H1 (cell line): ENCODE results near the gene AFF1. TPM values are rescaled to one million over a fixed set of nuclear protein-coding genes. Genes with fewer than 3 reads are reported as not detected.

Experiments used
- CTCF ChIA-PET: fragments of 300-600 bp; sonication (Branson Sonifier 250); formaldehyde crosslinking; loops from one replicate; lab custom pipeline; 2021; ENCODE audit not compliant: partially characterized antibody; lab: Charles Lee
- POLR2A ChIA-PET: fragments of 300-600 bp; sonication (Branson Sonifier 250); formaldehyde crosslinking; loops from one replicate; lab custom pipeline; 2021; ENCODE audit warnings: inconsistent platforms; ENCODE audit not compliant: partially characterized antibody; lab: Charles Lee
- DNase-seq, 2 experiments: peaks; one replicate each; pipeline versions ENCODE4 v3.0.0 to v3.0.0-alpha.2; 2010 to 2022; ENCODE audit warnings: low spot score in 2 of 2, low read depth in 1 of 2, mixed read lengths in 1 of 2
- FAIRE-seq: peaks from 2 replicates; lab custom pipeline; 2011; peaks lifted over from hg19 to GRCh38; lab: Jason Lieb, UNC
- H2AFZ ChIP-seq: 2 replicates; pipeline ENCODE4 v1.8.1; 2012; ENCODE audit warnings: low read length, inconsistent platforms
- H2AK5ac ChIP-seq: 2 replicates; pipeline ENCODE4 v1.6.1; 2013; ENCODE audit warnings: low read depth, low read length
- H2BK120ac ChIP-seq: replicated peaks from 2 replicates; pipeline ENCODE3; 2013; ENCODE audit warnings: low read depth, low read length, inconsistent platforms
- H2BK12ac ChIP-seq: 2 replicates; pipeline ENCODE4 v1.6.1; 2013; ENCODE audit warnings: low read depth, low read length
- H2BK15ac ChIP-seq: 2 replicates; pipeline ENCODE4 v1.6.1; 2013; ENCODE audit warnings: low read length
- H2BK20ac ChIP-seq: 2 replicates; pipeline ENCODE4 v1.6.1; 2013; ENCODE audit warnings: low read length
- H2BK5ac ChIP-seq: 2 replicates; pipeline ENCODE4 v1.6.1; 2013; ENCODE audit warnings: low read depth, low read length
- H3K14ac ChIP-seq: 2 replicates; pipeline ENCODE4 v1.6.1; 2013; ENCODE audit warnings: inconsistent platforms; ENCODE audit not compliant: insufficient read length
- H3K18ac ChIP-seq: 2 replicates; pipeline ENCODE4 v1.6.1; 2013; ENCODE audit warnings: low read length; ENCODE audit errors: extremely low read depth
- H3K23ac ChIP-seq: 2 replicates; pipeline ENCODE4 v1.6.1; 2013; ENCODE audit warnings: inconsistent platforms; ENCODE audit not compliant: insufficient read length
- H3K23me2 ChIP-seq: 2 replicates; pipeline ENCODE4 v1.6.1; 2013; ENCODE audit warnings: low read depth, low read length
- H3K27ac ChIP-seq: 2 replicates; pipeline ENCODE4 v1.6.1; 2011; ENCODE audit warnings: low read depth, low read length, inconsistent platforms
- H3K27me3 ChIP-seq, 4 experiments: replicated peaks in 1 of 4; 1 replicate in 1 of 4; 2 replicates in 3 of 4; pipeline versions ENCODE4 v1.6.1 to v1.8.1; 2011 to 2013; ENCODE audit warnings: low read length in 3 of 4, mild to moderate bottlenecking in 3 of 4, inconsistent platforms in 2 of 4, mixed read lengths in 2 of 4, moderate library complexity in 1 of 4; ENCODE audit not compliant: control insufficient read depth in 3 of 4, insufficient read depth in 3 of 4; ENCODE audit errors: extremely low read depth in 1 of 4
- H3K36me3 ChIP-seq, 4 experiments: 2 replicates each; pipeline versions ENCODE4 v1.6.1 to v1.8.1; 2011 to 2013; ENCODE audit warnings: mild to moderate bottlenecking in 4 of 4, low read length in 3 of 4, moderate library complexity in 2 of 4, control low read depth in 1 of 4, inconsistent platforms in 1 of 4; ENCODE audit not compliant: insufficient read depth in 4 of 4, control insufficient read depth in 2 of 4
- H3K4ac ChIP-seq: replicated peaks from 2 replicates; pipeline ENCODE3; 2013; ENCODE audit warnings: low read length, low read depth, mixed read lengths, inconsistent platforms; ENCODE audit not compliant: insufficient read length
- H3K4me1 ChIP-seq, 4 experiments: replicated peaks in 1 of 4; 1 replicate in 1 of 4; 2 replicates in 3 of 4; pipeline versions ENCODE4 v1.6.1 to v1.8.1; 2011 to 2013; ENCODE audit warnings: low read length in 3 of 4, inconsistent platforms in 2 of 4, mixed read lengths in 1 of 4; ENCODE audit not compliant: insufficient read depth in 4 of 4, control insufficient read depth in 3 of 4
- H3K4me2 ChIP-seq, 2 experiments: 2 replicates each; pipeline versions ENCODE4 v1.6.1 to v1.8.1; 2011 to 2013; ENCODE audit warnings: low read depth in 2 of 2, low read length in 2 of 2, control low read depth in 1 of 2, inconsistent platforms in 1 of 2, mild to moderate bottlenecking in 1 of 2; ENCODE audit not compliant: insufficient read depth in 1 of 2
- H3K4me3 ChIP-seq, 4 experiments: fragments of 200-600, 300-600 bp in 1 of 4; sonication (generic), shearing (Covaris generic), sonication (Bioruptor Twin) in 1 of 4; 2 replicates each; pipeline versions ENCODE4 v1.5.1 to v1.8.1; 2011 to 2016; ENCODE audit warnings: low read length in 4 of 4, low read depth in 3 of 4, control low read depth in 2 of 4, inconsistent platforms in 2 of 4, mild to moderate bottlenecking in 2 of 4, mixed read lengths in 1 of 4, moderate library complexity in 1 of 4; ENCODE audit not compliant: insufficient read depth in 2 of 4; ENCODE audit errors: extremely low read depth in 1 of 4
- H3K56ac ChIP-seq: replicated peaks from 2 replicates; pipeline ENCODE3; 2013; ENCODE audit warnings: low read depth, mild to moderate bottlenecking, mixed read lengths, low read length, inconsistent platforms; ENCODE audit not compliant: insufficient read length
- H3K79me1 ChIP-seq: 2 replicates; pipeline ENCODE4 v1.6.1; 2013; ENCODE audit warnings: low read depth, low read length, control low read depth
- H3K79me2 ChIP-seq, 2 experiments: 2 replicates each; pipeline versions ENCODE4 v1.6.1 to v1.8.1; 2012 to 2013; ENCODE audit warnings: low read length in 2 of 2, mild to moderate bottlenecking in 2 of 2, inconsistent platforms in 1 of 2; ENCODE audit not compliant: insufficient read depth in 2 of 2, control insufficient read depth in 1 of 2
- H3K9ac ChIP-seq, 4 experiments: replicated peaks in 1 of 4; 1 replicate in 1 of 4; 2 replicates in 3 of 4; pipeline versions ENCODE4 v1.6.1 to v1.8.1; 2011 to 2013; ENCODE audit warnings: low read depth in 3 of 4, low read length in 3 of 4, control low read depth in 2 of 4, mild to moderate bottlenecking in 2 of 4, moderate library complexity in 2 of 4, inconsistent platforms in 1 of 4; ENCODE audit errors: extremely low read depth in 1 of 4
- H3K9me3 ChIP-seq, 2 experiments: 2 replicates each; pipeline versions ENCODE4 v1.6.1 to v1.8.1; 2012 to 2013; ENCODE audit warnings: mild to moderate bottlenecking in 2 of 2, moderate library complexity in 2 of 2, control low read depth in 1 of 2, inconsistent platforms in 1 of 2, low read depth in 1 of 2, low read length in 1 of 2, mixed read lengths in 1 of 2; ENCODE audit not compliant: insufficient read depth in 2 of 2
- H4K20me1 ChIP-seq, 2 experiments: replicated peaks in 1 of 2; 2 replicates each; pipeline versions ENCODE3 to v1.8.1; 2011 to 2013; ENCODE audit warnings: inconsistent platforms in 2 of 2, low read length in 2 of 2, mild to moderate bottlenecking in 1 of 2; ENCODE audit not compliant: insufficient read depth in 2 of 2, control insufficient read depth in 1 of 2
- H4K5ac ChIP-seq: 2 replicates; pipeline ENCODE4 v1.6.1; 2013; ENCODE audit warnings: low read length, low read depth, mixed read lengths, inconsistent platforms; ENCODE audit not compliant: insufficient read length
- H4K8ac ChIP-seq: 2 replicates; pipeline ENCODE4 v1.8.0; 2013; ENCODE audit warnings: mild to moderate bottlenecking, moderate library complexity, low read length, inconsistent platforms; ENCODE audit not compliant: insufficient read depth; ENCODE audit errors: extremely low read depth
- H4K91ac ChIP-seq: replicated peaks from 2 replicates; pipeline ENCODE3; 2013; ENCODE audit warnings: low read length, mixed read lengths, inconsistent platforms; ENCODE audit not compliant: insufficient read length
- CBX5 ChIP-seq: fragments of 300-800, 300-1000 bp; sonication (generic); IDR thresholded peaks from 2 replicates; pipeline ENCODE4 v1.7.1; 2016; ENCODE audit warnings: antibody characterized with exemption, low read length, low read depth
- EGR1 ChIP-seq: IDR thresholded peaks from 2 replicates; pipeline ENCODE4 v1.6.1; 2011; ENCODE audit warnings: low read depth, low read length, borderline replicate concordance
- GABPA ChIP-seq: IDR thresholded peaks from 2 replicates; pipeline ENCODE4 v1.6.1; 2011; ENCODE audit warnings: mild to moderate bottlenecking, low read length, moderate library complexity, borderline replicate concordance; ENCODE audit not compliant: insufficient read depth
- HDAC6 ChIP-seq: IDR thresholded peaks from one replicate; pipeline ENCODE4 v1.7.1; 2012; ENCODE audit warnings: low read depth, mild to moderate bottlenecking, inconsistent platforms, low read length, moderate library complexity
- NANOG ChIP-seq: IDR thresholded peaks from 2 replicates; pipeline ENCODE4 v1.6.1; 2011; ENCODE audit warnings: low read length, low read depth, mild to moderate bottlenecking, inconsistent platforms; ENCODE audit not compliant: insufficient read depth, poor library complexity, severe bottlenecking
- PHF8 ChIP-seq: fragments of 200-600 bp; sonication (generic); conservative IDR thresholded peaks from 2 replicates; pipeline ENCODE4 v1.7.1; 2012; ENCODE audit warnings: low read depth, mild to moderate bottlenecking, inconsistent platforms, low read length, moderate library complexity
- SIN3A ChIP-seq, 2 experiments: IDR thresholded peaks in 1 of 2; conservative IDR thresholded peaks in 1 of 2; 2 replicates each; pipeline ENCODE4 v1.6.1; 2011 to 2012; ENCODE audit warnings: low read length in 2 of 2, improper control_type of control experiment in 1 of 2, low read depth in 1 of 2, mild to moderate bottlenecking in 1 of 2
- SP2 ChIP-seq: IDR thresholded peaks from 2 replicates; pipeline ENCODE4 v1.6.1; 2012; ENCODE audit warnings: mild to moderate bottlenecking, low read length, inconsistent platforms
- WGBS, 2 experiments: shearing (Covaris generic) in 1 of 2; methylation state at CpG; one replicate each; pipeline versions ENCODE4 v1.1.6 to v1.1.7; 2013 to 2015; ENCODE audit warnings: low lambda C conversion rate in 2 of 2, mixed read lengths in 2 of 2, inconsistent platforms in 1 of 2, low coverage in 1 of 2, missing lambda C conversion rate in 1 of 2; ENCODE audit not compliant: insufficient replicate concordance in 2 of 2, insufficient coverage in 1 of 2, insufficient read length in 1 of 2; ENCODE audit errors: extremely low coverage in 1 of 2, missing lambda C conversion rate in 1 of 2; 5-methylcytosine and 5-hydroxymethylcytosine counted together
- polyA plus RNA-seq, 7 experiments: library from polyadenylated mRNA; depleted of rRNA in 3 of 7; stranded (reverse) in 5 of 7; unstranded in 2 of 7; fragments of >200 nt in 5 of 7; fragments of 200-250 nt in 2 of 7; gene quantifications; 1 replicate in 5 of 7; 2 replicates in 1 of 7; 4 replicates in 1 of 7; pipeline versions ENCODE4 v1.2.1 to v1.2.3, GENCODE V29; 2011 to 2013; ENCODE audit warnings: missing spikeins in 2 of 7, mixed read lengths in 2 of 7
- total RNA-seq: library from RNA; stranded (reverse); fragmentation: NEBNext Ultra II Directional; extraction: Animal tissue kit (Norgen Biotek cat#: 25700); gene quantifications from 2 replicates; pipeline ENCODE4 v1.2.1, GENCODE V29; 2021
- TF ChIP-seq, protein P1 (sequence below): IDR thresholded peaks from 2 replicates; pipeline ENCODE4 v1.6.1; 2012; ENCODE audit warnings: inconsistent platforms

AFF1 gene
- total and polyA plus RNA-seq, 2 of the 8 experiments (the other 6 are each of a cell fraction or from before 2014, with no cell fraction given), result 14.8 to 85.5 TPM

DNA sequence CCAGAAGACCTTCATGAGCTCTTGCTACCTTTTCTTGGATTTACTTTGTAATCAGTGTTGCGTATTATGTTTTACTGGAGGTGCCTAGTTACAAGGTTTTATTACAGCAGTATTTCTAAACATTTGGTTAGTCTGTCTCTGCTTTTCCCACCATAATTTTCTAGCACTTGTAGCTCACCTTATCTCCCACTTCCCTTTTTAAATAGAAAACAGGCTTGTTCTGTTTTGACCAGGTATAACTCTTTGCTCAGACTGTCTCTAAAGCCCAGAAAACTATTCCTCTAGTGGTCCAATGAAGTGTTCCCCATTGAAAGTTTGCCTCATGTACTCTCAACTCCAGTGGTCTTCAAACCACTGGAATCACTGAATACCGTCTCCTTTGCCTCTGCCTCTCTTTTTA is 43.9 kb downstream of the AFF1 start:
- Histone ChIP-seq H4K20me1 (peaks cover 0 to 5% of the 10 kb centered on the region in 2 experiments), H3K23ac (no peak overlapping the region), H4K8ac (no peak overlapping the region), H2BK120ac (no peak overlapping the region), H3K9ac (no peak overlapping the region), H3K18ac (no peak overlapping the region), H3K56ac (no peak overlapping the region), H3K27ac (no peak overlapping the region), H2AK5ac (no peak overlapping the region), H4K5ac (no peak overlapping the region), H3K14ac (no peak overlapping the region), H2BK5ac (no peak overlapping the region), H3K9me3 (no peaks in the 10 kb centered on the region), H3K4me3 (no peak overlapping the region), H2AFZ (no peak overlapping the region), H2BK12ac (no peak overlapping the region), H3K79me1 (peaks cover 3% of the 10 kb centered on the region; the same call in 1 of the 2 replicates), H3K36me3 (peaks cover 0 to 3% (median 0%) of the 10 kb centered on the region in 4 experiments; a peak in 1 of 8 replicates), H3K79me2 (peaks cover 15 to 77% of the 10 kb centered on the region in 2 experiments), H3K27me3 (no peaks in the 10 kb centered on the region), H3K23me2 (no peaks in the 10 kb centered on the region), H2BK15ac (no peak overlapping the region), H2BK20ac (no peak overlapping the region), H4K91ac (no peak overlapping the region), H3K4ac (no peak overlapping the region), H3K4me1 (peaks cover 0 to 3% (median 1%) of the 10 kb centered on the region in 4 experiments; a peak in 2 of 7 replicates), H3K4me2 (no peak overlapping the region)
- 44% methylated on average over 2 of the region's 2 CpGs; no CpG with 5 or more reads in 1 of the 2 experiments for WGBS, 2 experiments
- CTCF ChIA-PET, result interaction anchor here (1.1 kb wide), 1 partner anchor 56 kb away, joined by 3 read pairs; no protein-coding TSS in a partner anchor
- no peak for FAIRE-seq
- POLR2A ChIA-PET, result interaction anchor here (0.6 to 1.5 kb wide), 3 partner anchors 16 to 65 kb away, joined by 3 to 5 read pairs (median 4); no protein-coding TSS in a partner anchor
- no peak for DNase-seq
- TF ChIP-seq SIN3A (conservative IDR thresholded peaks at IDR 0.05 in 1 of 2, IDR thresholded peaks at IDR 0.05 in 1 of 2; ENCODE audit: low read depth in 1 of 2, low read length in 2 of 2), result no peak
- TF ChIP-seq PHF8, result no peak
- TF ChIP-seq NANOG, result no peak
- no peak for TF ChIP-seq EGR1
- TF ChIP-seq CBX5, result no peak
- no peak for TF ChIP-seq GABPA
- no peak for TF ChIP-seq HDAC6
- TF ChIP-seq SP2, result no peak
- TF ChIP-seq, protein P1, sequence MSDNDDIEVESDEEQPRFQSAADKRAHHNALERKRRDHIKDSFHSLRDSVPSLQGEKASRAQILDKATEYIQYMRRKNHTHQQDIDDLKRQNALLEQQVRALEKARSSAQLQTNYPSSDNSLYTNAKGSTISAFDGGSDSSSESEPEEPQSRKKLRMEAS, result no peak
